Stimulated activated CD4-positive, alpha-beta T cell treated with anti-CD3 and anti-CD28 coated beads, TNF-alpha, amount 100 ng/mL, for 24 hours (primary cell): ENCODE results near the gene PRELP.
"Not testable (repeated sequence)": the region's sequence is repeated elsewhere in the genome, so short reads cannot be mapped to it uniquely, and the experiment has no call there.

Experiments used
- DNase-seq, 3 experiments: peaks; one replicate each; pipeline ENCODE4 v3.0.0-alpha.2; 2020; ENCODE audit warnings: low read depth in 3 of 3

PRELP gene

DNA sequence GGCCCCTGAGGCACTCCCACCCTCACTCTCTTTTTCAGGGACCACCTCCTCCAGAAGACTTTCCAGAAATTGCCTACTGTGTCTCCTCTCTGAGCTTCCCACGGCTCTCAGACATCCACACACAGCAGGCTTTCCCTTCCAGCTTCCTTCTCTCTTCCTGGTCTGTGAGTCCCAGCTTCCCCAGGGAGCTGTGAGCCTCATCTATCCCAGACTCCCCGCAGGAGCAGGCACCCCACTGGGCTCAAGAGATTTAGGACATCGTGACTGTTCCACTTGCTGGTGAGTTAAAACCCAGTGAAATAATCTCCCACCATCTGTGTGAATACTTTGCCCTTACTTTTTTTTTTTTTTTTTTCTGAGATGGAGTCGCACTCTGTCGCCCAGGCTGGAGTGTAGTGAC, 22.0 kb upstream of the PRELP start:
- DNase-seq, result no peak

- DNase-seq, result no peak
Measured at GRCh38 chr1:203454986-203455471, 20.6 kb upstream of the PRELP start.

GRCh38 chr1:203455706-203456105, 19.9 kb upstream of the PRELP start:
- no peak for DNase-seq

DNA sequence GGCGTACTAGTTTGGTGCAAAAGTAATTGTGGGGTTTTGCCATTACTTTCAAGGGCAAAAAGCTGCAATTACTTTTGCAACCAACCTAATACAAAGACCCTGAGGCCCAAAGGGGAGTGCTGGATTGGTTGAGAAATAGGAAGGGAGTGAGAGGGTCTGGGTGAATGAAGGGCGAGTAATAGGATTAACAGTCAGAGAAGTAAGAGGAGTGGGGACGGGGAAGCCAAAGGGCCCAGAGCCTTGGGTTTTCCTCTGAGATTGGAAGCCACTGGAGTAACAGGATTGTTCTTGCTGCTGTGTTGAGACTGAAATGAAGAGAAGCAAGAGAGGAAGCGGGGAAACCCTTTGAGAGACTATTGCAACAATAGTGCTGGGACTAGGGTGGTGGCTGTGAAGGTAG, 19.0 kb upstream of the PRELP start:
- DNase-seq, result no peak

DNA sequence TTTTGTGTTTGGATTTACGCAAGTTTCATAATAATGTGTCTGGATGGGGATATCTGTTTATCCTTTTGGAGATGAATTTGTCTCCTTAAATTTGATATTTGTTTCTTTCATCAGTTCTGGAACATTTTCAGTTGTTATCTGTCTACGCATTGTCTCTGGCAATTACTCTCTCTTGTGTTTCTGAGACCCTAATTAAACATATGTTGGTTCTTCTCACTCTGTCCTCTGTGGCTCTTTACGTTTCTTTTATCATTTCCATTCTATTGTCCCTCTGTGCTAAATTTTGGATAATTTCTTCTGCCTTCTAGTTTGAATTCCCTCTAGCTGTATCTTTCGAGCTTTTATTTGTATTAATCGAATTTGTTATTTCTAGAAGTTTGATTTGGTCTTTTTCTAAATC, 17.5 kb upstream of the PRELP start:
- DNase-seq, result no peak

- no peak for DNase-seq
Measured at GRCh38 chr1:203459671-203460201, 15.9 kb upstream of the PRELP start.

GRCh38 chr1:203461717-203462116, 13.9 kb upstream of the PRELP start:
- DNase-seq, result no peak

DNA sequence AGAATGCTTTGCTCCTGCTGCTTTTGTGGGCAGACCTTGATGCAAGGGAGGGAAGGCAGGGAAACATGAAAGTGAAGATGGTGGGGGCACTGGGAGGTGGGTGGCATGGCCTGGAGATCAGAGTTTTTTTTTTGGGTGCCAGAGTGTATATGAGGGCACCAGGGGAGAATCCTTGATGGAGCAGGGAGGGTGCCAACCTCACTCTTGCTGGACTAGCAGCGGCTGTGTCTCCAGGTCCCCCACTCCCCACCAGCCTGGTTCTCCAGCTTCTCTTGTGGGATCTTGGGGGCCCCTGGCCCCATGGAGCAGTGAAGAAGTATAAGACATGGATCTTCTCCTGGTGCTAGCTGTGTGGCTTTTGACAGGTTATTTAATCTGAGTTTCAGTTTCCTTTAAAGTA, 13.5 kb upstream of the PRELP start:
- DNase-seq, result no peak

- no peak for DNase-seq
Measured at GRCh38 chr1:203462878-203463277, 12.7 kb upstream of the PRELP start.

DNA sequence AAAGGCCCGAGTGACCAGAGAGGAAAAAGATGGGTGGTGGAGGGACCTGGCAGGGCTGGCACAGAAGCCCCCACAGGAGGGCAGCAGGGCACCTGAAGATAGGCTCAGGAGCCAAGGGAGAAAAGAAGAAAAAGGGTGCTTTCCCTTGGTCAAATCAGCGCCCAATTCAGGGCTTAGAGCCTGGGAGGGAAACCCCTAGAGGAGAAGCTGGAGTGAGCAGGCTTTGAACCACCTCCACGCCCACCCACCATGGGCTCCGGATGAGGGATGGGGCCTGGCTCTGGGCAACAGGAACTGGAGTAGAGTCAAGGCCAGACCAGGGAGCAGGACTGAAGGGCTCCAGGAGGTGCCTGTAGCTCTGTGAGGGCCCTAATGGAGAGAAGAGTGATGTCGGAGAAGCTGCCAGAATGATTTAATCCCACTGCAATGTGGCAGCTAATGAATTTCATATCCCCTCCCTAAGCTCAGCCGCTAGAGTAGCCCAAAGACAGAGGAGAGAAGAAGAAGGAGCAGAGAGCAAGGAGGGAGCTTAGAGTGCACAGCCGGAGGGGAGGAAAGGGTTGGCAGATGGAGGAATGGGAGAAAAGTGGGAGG, 12.0 kb upstream of the PRELP start:
- DNase-seq, result no peak

GRCh38 chr1:203464226-203464625, 11.4 kb upstream of the PRELP start:
- no peak for DNase-seq

DNA sequence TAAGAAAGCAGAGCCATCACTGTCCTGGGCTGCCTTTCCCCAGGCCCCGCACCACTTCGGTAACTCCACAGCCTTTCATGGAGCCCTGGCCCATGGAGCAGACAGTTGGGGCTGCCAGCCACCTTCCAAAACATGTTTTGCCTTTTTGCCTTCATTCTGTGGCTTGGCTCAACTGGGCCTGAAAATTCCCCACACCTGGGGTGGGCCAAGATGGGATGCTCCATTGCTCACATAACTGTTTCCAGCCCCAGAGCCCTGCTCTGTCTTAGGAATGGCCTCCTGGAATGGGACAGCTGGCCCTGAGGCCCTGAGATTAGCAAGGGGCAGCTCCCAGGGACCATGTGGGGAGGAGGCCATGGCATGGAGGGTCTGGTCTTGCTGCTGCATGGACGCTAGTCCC, 10.9 kb upstream of the PRELP start:
- no peak for DNase-seq

- DNase-seq, result no peak
Measured at GRCh38 chr1:203465146-203465798, 10.3 kb upstream of the PRELP start.

GRCh38 chr1:203465948-203466347, 9.7 kb upstream of the PRELP start:
- no peak for DNase-seq

- not testable (repeated sequence) for DNase-seq
Measured at GRCh38 chr1:203466906-203467549, 8.6 kb upstream of the PRELP start.

DNA sequence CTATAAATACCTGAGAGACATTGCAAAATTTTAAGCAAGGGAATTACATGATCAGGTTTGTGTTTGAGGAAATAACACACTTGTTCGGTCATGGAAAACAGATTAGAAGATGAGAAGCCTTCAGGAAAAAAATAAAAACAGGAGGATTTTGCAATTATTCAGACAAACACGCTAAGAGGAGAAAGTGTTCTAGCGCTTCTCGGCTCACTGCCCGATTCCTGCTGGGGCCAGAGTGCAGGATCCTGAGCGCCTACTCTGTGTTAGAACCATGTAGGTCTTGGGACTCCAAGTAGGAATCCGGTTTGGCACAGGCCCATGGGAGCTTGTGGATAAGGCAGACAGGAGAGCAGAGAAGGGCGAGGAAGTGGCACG, 8.1 kb upstream of the PRELP start:
- no peak for DNase-seq

DNA sequence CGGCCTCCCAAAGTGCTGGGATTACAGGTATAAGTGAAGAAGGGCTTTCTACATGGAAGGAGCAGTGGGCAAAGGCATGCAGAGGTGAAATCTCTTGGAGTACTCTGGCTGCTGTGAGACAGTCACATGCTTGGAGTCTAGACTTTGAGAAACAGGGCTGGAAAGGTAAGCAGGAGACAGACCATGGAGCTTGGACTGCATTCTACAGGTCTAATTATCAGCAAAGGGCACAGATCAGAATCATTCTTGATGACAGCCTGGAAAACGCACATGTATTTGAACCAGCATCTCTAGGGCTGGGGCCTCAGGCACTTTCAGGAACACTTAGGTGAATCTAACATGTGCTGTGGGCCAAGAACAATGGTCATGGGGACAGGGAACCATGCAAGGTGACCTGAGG, 7.3 kb upstream of the PRELP start:
- no peak for DNase-seq

DNA sequence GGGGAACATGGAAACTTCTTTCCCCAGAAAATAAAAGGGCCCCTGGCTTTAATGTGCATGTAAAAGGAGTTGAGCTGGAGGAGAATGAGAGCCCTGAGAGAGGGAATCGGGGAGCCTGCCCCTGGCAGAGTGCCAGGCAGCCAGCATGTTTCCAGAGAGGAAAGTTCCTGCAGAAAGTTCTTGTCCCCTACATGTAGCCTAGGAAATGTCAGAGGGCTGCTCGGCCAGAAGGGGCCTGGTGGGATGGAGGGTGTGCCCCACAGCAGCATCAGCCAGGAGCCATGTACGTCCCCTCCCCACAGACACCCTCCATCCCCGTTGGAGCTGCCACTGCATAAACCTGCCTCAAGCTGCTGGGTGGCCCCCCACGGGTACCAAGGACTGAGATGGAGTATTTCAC, 5.4 kb upstream of the PRELP start:
- no peak for DNase-seq

DNA sequence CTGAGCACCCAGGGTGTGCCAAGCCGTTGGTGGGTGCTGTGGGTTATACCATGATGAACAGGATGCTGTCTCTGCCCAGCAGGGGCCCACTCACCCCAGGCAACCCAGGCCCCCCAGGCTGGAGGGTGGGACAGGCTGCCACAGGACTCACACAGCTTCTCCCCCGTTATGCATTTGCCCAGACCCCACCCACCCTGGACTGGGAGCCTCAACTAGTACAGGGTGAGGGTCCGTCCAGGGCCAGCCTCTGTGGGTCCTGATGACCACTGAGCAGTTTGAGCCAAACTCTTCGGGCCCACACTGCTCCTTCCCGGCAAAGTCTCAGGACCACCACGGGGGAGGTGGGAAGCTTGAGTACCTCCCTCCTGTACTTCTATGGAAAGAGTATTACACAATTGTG, 3.8 kb upstream of the PRELP start:
- no peak for DNase-seq

DNA sequence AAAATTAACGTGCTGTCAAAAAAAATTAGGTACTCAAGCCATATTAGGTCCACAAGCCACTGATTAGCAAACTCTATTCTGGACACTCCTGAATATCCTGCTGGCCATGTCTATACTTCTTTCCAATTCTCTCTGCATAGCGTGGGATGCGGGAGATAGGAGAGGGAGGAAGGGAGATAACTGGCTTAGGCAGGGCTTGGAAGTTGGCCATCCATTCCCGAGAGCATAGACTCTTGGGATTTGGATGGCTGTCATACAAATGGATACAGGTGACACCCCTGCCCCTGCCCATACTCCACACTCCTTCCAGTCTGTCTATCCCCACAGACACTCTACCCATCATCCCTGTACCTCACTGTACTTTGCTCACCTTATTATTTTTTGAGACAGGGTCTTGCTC, 2.3 kb upstream of the PRELP start:
- DNase-seq, result no peak

- DNase-seq, result no peak
Measured at GRCh38 chr1:203473781-203474305, 1.8 kb upstream of the PRELP start.

DNA sequence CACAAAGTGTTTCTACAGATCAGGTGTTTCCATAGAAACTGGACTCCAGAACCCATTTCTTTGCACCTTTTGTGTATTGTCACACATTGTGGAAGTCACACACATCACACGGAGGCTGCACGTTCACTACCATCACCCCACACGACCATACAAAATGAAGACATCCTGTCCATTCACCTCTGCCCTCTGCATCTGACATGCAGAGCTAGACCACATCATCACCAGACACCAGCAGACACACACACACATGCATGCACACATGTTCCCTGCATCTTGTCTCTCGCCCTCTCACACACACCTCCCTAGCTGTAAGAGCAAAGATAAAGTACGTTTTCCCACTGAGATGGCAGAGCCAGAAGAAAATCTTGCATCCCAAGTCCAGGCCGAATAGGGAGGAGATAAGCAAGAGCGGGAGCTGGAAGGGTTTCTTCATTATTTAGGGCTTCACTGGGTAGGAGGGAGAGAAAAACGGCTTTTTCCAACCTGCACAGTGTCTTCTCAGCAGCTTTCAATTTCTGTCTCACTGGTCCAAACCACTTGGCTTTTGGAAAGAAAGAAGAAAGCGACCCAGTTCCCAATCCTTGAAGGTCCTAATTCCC, 709 bp downstream of the PRELP start:
- no peak for DNase-seq

DNA sequence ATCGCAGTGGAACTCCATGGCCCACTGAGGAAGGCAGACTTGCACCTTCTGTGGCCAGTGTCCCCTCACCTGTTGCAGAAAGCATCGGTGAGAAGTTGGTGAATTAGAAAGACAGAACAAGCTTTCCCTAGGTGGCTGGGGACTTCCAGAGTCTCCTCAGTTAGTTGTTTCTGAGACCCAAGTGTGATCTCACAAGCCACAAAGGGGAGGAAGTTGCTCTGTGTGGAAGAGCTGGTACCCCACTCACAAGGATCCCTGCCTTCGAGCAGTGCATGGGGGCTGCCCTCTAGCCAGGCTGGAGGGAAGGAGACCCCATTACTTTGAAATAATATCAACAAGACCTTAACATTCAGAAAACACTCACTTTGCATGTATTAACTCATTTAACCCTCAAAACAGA, 2.1 kb downstream of the PRELP start:
- no peak for DNase-seq
